C4-2B (cell line): ENCODE measurements around the gene RMRP.

Experiments used
- H3K27ac ChIP-seq: fragments of 450-650 bp; 2 replicates; pipeline ENCODE4 v1.5.1; 2017
- ZFX ChIP-seq: fragments of 450-650 bp; IDR thresholded peaks from 2 replicates; pipeline ENCODE4 v1.6.1; 2017
- TF ChIP-seq, protein P1 (sequence below): fragments of 450-650 bp; conservative IDR thresholded peaks from 2 replicates; pipeline ENCODE4 v1.5.1; 2017; ENCODE audit warnings: mild to moderate bottlenecking

The RMRP gene

DNA sequence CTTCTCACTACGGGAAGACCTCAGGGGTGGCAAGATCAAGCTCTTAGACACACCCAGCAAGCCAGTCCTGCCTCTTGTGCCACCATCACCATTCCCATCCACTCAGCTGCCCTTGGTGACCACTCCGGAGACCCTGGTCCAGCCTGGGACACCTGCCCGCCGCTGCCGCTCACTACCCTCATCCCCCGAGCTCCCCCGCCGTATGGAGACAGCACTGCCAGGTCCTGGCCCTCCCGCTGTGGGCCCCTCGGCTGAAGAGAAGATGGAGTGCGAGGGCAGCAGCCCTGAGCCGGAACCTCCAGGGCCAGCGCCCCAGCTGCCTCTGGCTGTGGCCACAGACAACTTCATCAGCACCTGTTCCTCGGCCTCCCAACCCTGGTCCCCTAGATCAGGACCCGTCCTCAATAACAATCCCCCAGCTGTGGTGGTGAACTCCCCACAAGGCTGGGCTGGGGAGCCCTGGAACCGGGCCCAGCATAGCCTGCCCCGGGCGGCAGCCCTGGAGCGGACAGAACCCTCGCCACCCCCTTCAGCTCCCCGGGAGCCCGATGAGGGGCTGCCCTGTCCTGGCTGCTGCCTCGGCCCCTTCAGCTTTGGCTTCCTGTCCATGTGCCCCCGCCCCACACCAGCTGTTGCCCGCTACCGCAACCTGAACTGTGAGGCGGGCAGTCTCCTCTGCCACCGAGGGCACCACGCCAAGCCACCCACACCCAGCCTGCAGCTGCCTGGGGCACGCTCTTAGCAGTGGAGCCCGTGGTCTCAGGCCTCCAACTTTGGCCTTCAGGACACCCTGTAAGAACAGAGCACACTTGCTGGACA is 48.6 kb downstream of the RMRP start:
- H3K27ac ChIP-seq, result no peak overlapping the region
- TF ChIP-seq, protein P1, sequence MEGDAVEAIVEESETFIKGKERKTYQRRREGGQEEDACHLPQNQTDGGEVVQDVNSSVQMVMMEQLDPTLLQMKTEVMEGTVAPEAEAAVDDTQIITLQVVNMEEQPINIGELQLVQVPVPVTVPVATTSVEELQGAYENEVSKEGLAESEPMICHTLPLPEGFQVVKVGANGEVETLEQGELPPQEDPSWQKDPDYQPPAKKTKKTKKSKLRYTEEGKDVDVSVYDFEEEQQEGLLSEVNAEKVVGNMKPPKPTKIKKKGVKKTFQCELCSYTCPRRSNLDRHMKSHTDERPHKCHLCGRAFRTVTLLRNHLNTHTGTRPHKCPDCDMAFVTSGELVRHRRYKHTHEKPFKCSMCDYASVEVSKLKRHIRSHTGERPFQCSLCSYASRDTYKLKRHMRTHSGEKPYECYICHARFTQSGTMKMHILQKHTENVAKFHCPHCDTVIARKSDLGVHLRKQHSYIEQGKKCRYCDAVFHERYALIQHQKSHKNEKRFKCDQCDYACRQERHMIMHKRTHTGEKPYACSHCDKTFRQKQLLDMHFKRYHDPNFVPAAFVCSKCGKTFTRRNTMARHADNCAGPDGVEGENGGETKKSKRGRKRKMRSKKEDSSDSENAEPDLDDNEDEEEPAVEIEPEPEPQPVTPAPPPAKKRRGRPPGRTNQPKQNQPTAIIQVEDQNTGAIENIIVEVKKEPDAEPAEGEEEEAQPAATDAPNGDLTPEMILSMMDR, result no peak
- TF ChIP-seq ZFX, result no peak

GRCh38 chr9:35608221-35608620 is 49.6 kb downstream of the RMRP start:
- no peak overlapping the region for H3K27ac ChIP-seq
- TF ChIP-seq, protein P1, result no peak
- TF ChIP-seq ZFX, result no peak
